CD4-positive, alpha-beta T cell (primary cell): ENCODE results near the gene TTLL11. TPM values are rescaled to one million over a fixed set of nuclear protein-coding genes. Genes with fewer than 3 reads are reported as not detected.

Experiments
- ATAC-seq: fragments of 200-7000 bp; cut with Tn5 transposase; one replicate; pipeline ENCODE4 v1.10.0; 2022; ENCODE audit warnings: mild to moderate bottlenecking; ENCODE audit not compliant: poor library complexity
- CTCF ChIA-PET: fragments of 350-600 bp; sonication (Branson Sonifier 250); formaldehyde crosslinking; loops from one replicate; lab custom pipeline; 2021; ENCODE audit warnings: antibody characterized with exemption, inconsistent platforms; lab: Charles Lee
- POLR2A ChIA-PET: fragments of 350-600 bp; sonication (Branson Sonifier 250); formaldehyde crosslinking; loops from one replicate; lab custom pipeline; 2021; ENCODE audit warnings: antibody characterized with exemption, inconsistent platforms; lab: Charles Lee
- DNase-seq, 14 experiments: peaks; one replicate each; pipeline ENCODE4 v3.0.0-alpha.2; 2013 to 2020; ENCODE audit warnings: mixed read lengths in 2 of 14
- H3K27ac ChIP-seq, 2 donors: one replicate each; pipeline versions ENCODE4 v1.5.1 to v1.7.0; 2013; ENCODE audit warnings: low read length in 2 of 2, low read depth in 1 of 2, mild to moderate bottlenecking in 1 of 2
- H3K27me3 ChIP-seq, 2 experiments: 1 replicate in 1 of 2; 2 replicates in 1 of 2; pipeline versions ENCODE4 v1.6.1 to v1.7.0; 2013; ENCODE audit warnings: low read length in 2 of 2, control low read depth in 1 of 2, mild to moderate bottlenecking in 1 of 2, moderate library complexity in 1 of 2; ENCODE audit not compliant: insufficient read depth in 2 of 2, control insufficient read depth in 1 of 2
- H3K36me3 ChIP-seq: one replicate; pipeline ENCODE4 v1.6.1; 2013; ENCODE audit warnings: low read length, control low read depth; ENCODE audit not compliant: insufficient read depth
- H3K4me1 ChIP-seq: one replicate; pipeline ENCODE4 v1.6.1; 2013; ENCODE audit warnings: low read length, control low read depth; ENCODE audit not compliant: insufficient read depth
- H3K4me3 ChIP-seq: one replicate; pipeline ENCODE4 v1.5.1; 2013; ENCODE audit warnings: mild to moderate bottlenecking, low read length, moderate library complexity
- H3K9me3 ChIP-seq, 2 experiments: 1 replicate in 1 of 2; 2 replicates in 1 of 2; pipeline versions ENCODE4 v1.6.1 to v1.7.0; 2013; ENCODE audit warnings: low read length in 2 of 2, mild to moderate bottlenecking in 2 of 2, control low read depth in 1 of 2, moderate library complexity in 1 of 2; ENCODE audit not compliant: control insufficient read depth in 1 of 2, insufficient read depth in 1 of 2
- H3K27ac Mint-ChIP-seq: one replicate; pipeline ENCODE4 v1.8.0; 2020; ENCODE audit warnings: mixed read lengths
- H3K27me3 Mint-ChIP-seq: one replicate; pipeline ENCODE4 v1.8.0; 2021; ENCODE audit warnings: mixed read lengths
- H3K36me3 Mint-ChIP-seq: one replicate; pipeline ENCODE4 v1.8.0; 2021; ENCODE audit warnings: low read depth, mixed read lengths
- H3K4me1 Mint-ChIP-seq: one replicate; pipeline ENCODE4 v1.8.0; 2021; ENCODE audit warnings: low read depth, mixed read lengths
- H3K4me3 Mint-ChIP-seq: one replicate; pipeline ENCODE4 v1.8.0; 2020; ENCODE audit warnings: mild to moderate bottlenecking, mixed read lengths
- H3K9me3 Mint-ChIP-seq: one replicate; pipeline ENCODE4 v1.8.0; 2020; ENCODE audit warnings: mixed read lengths
- intact Hi-C, 2 experiments: fragments of 100-400 bp; cut with DNase I in 1 of 2; cut with micrococcal nuclease in 1 of 2; formaldehyde crosslinking; loops; one replicate each; pipeline versions ENCODE4 v1.15.1 to v1.9.0; 2023 to 2025; cut with DNase I, micrococcal nuclease
- total RNA-seq, 174 experiments: library from RNA in 2 of 174; stranded (reverse) in 2 of 174; gene quantifications; one replicate each; pipeline ENCODE4 v1.2.3 and lab custom pipeline; 2021 to 2026
- TF ChIP-seq, protein P1 (sequence below): fragments of 200-600 bp; IDR thresholded peaks from one replicate; pipeline ENCODE4 v1.8.0; 2022; ENCODE audit warnings: antibody characterized with exemption, mild to moderate bottlenecking

Gene TTLL11
- total RNA-seq, 2 experiments from 2014 or later, result 1.6 to 2.3 TPM

- H3K27ac Mint-ChIP-seq, result no peak overlapping the region
- DNase-seq (peak in 1 of 14 experiments; percentile 1), ATAC-seq (no peak)
- H3K27me3 ChIP-seq, result no peaks in the 10 kb centered on the region
- peaks cover 0 to 5% of the 10 kb centered on the region in 2 experiments for H3K9me3 ChIP-seq
- no peaks in the 10 kb centered on the region for H3K27me3 Mint-ChIP-seq
- CTCF ChIA-PET, result no interaction called here
- H3K36me3 Mint-ChIP-seq, result no peaks in the 10 kb centered on the region
- H3K9me3 Mint-ChIP-seq, result no peaks in the 10 kb centered on the region
- POLR2A ChIA-PET, result no interaction called here
- no peak overlapping the region for H3K4me3 ChIP-seq
- TF ChIP-seq, protein P1, sequence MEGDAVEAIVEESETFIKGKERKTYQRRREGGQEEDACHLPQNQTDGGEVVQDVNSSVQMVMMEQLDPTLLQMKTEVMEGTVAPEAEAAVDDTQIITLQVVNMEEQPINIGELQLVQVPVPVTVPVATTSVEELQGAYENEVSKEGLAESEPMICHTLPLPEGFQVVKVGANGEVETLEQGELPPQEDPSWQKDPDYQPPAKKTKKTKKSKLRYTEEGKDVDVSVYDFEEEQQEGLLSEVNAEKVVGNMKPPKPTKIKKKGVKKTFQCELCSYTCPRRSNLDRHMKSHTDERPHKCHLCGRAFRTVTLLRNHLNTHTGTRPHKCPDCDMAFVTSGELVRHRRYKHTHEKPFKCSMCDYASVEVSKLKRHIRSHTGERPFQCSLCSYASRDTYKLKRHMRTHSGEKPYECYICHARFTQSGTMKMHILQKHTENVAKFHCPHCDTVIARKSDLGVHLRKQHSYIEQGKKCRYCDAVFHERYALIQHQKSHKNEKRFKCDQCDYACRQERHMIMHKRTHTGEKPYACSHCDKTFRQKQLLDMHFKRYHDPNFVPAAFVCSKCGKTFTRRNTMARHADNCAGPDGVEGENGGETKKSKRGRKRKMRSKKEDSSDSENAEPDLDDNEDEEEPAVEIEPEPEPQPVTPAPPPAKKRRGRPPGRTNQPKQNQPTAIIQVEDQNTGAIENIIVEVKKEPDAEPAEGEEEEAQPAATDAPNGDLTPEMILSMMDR, result no peak
- H3K4me1 Mint-ChIP-seq, result peaks cover 16% of the 10 kb centered on the region
- no peak overlapping the region for H3K27ac ChIP-seq
- H3K36me3 ChIP-seq, result no peaks in the 10 kb centered on the region
- no peak overlapping the region for H3K4me3 Mint-ChIP-seq
- peaks cover 16% of the 10 kb centered on the region for H3K4me1 ChIP-seq
- intact Hi-C loops, result no loop called here
Measured at GRCh38 chr9:121779381-121780117, 313.6 kb downstream of the TTLL11 start.

DNA sequence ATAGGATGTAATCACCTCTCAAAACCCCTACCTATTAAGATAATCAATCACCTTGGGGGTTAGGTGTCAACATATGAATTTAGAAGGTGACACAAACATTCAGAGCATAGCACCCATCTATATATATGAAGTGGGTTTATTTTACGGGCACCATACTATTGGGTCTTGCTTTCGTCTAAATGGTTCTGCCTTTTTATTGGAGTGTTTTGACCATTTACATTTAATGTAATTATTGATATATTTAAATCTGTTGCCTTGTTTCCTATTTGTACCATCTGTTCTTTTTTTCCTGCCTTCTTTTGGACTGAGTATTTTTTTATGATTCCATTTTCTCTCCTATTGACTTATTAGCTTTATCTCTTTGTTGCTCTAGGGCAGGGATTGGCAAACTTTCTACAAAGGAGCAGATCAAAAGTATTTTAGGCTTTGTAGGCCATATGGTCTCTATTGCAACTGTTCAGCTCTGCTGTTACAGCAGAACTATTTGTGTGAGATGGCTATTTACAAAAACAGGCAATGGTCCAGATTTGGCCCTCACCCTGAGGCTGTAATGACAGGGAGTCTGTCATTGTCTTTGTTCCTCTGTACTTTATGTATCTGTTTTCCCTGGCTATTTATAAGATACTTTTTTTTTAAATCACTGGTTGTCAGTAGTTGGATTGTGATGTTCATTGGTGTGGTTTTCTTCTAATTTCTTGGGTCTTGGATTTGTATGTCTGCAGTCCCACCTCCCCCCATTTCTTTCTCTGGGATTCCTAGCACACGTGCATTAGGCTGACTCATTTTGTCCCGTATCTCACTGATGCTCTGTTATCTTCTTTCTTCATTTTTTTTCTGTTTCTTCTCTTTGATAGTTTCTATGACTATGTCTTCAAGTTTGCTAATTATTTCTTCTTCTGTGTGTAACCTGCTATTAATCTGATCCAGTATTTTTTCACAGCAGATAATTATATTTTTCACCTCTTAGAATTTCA is 314.6 kb downstream of the TTLL11 start:
- H3K27ac ChIP-seq, result no peak overlapping the region
- no peaks in the 10 kb centered on the region for H3K36me3 ChIP-seq
- no peaks in the 10 kb centered on the region for H3K9me3 Mint-ChIP-seq
- H3K27me3 ChIP-seq, result no peaks in the 10 kb centered on the region
- H3K4me3 ChIP-seq, result no peak overlapping the region
- ATAC-seq (no peak), DNase-seq (no peak)
- intact Hi-C loops, result no loop called here
- CTCF ChIA-PET, result no interaction called here
- H3K27me3 Mint-ChIP-seq, result no peaks in the 10 kb centered on the region
- peaks cover 6% of the 10 kb centered on the region for H3K4me1 Mint-ChIP-seq
- no peak overlapping the region for H3K27ac Mint-ChIP-seq
- POLR2A ChIA-PET, result no interaction called here
- H3K36me3 Mint-ChIP-seq, result no peaks in the 10 kb centered on the region
- H3K9me3 ChIP-seq, result peaks cover 0 to 5% of the 10 kb centered on the region in 2 experiments
- TF ChIP-seq, protein P1, result no peak
- H3K4me3 Mint-ChIP-seq, result no peak overlapping the region
- H3K4me1 ChIP-seq, result peaks cover 6% of the 10 kb centered on the region

DNA sequence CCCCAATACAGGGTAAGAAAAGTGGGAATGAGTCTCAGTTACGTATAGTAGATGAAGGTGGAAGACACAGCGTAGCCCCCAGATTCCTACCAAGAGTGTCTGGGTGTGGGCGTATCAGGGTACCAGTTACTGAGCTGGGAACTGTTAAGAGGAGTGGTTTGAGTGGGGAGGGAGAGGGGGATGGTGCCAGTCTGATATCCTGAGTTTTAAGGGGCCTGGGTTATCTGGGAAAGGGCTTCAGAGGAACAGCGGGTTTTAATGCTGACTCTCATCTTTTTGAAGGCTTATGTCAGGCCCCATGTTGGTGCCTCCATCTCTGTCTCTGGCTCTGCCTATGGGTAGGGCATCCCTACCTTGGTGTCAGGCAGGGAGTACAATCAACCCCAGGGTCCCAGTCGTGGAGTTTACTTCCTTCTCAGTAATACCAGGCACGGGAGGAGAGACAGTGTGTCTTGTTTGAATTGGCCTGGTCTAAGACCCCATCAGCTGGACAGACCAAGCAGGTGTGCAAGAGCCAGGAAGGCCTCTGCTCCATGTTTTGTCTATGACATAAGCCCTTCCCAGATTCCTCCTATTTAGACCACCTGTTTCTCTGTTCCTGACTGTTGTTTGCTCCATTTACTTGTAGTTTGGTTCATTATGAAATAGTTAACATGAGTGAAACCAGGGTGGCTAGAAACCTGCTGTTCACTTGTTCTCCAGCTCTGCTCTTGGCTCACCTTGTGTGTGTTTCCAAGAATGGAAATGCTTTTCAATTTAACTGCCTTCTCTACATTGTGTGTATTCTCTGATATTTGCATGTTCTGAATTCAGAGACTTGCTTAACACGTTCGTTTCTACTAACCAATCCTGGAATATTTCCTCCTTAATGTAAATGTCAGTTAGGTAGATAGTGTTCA is 316.1 kb downstream of the TTLL11 start:
- no peaks in the 10 kb centered on the region for H3K36me3 Mint-ChIP-seq
- no peak for DNase-seq

More for the DNA sequence above, 316.1 kb downstream of the TTLL11 start:
- no peak overlapping the region for H3K4me3 ChIP-seq
- Mint-ChIP-seq H3K27ac (no peak overlapping the region), H3K4me3 (no peak overlapping the region), H3K9me3 (no peaks in the 10 kb centered on the region), H3K27me3 (no peaks in the 10 kb centered on the region), H3K4me1 (no peaks in the 10 kb centered on the region)
- H3K4me1 ChIP-seq, result no peaks in the 10 kb centered on the region
- H3K36me3 ChIP-seq, result no peaks in the 10 kb centered on the region
- peaks cover 0 to 5% of the 10 kb centered on the region in 2 experiments for H3K9me3 ChIP-seq
- no peak for ATAC-seq
- no peaks in the 10 kb centered on the region for H3K27me3 ChIP-seq
- TF ChIP-seq, protein P1, result no peak
- no peak overlapping the region for H3K27ac ChIP-seq
- intact Hi-C loops, result no loop called here
- CTCF ChIA-PET, result no interaction called here
- POLR2A ChIA-PET, result no interaction called here
